GM12891 (cell line): Measurements from ENCODE around the gene RAI1.

ENCODE experiments used
- PAX5 ChIP-seq: IDR thresholded peaks from 2 replicates; pipeline ENCODE4 v1.6.1; 2011; ENCODE audit warnings: low read length, moderate library complexity, mild to moderate bottlenecking; ENCODE audit not compliant: insufficient read depth, severe bottlenecking
- POLR2A ChIP-seq: IDR thresholded peaks from 2 replicates; pipeline ENCODE4 v1.6.1; 2011; ENCODE audit warnings: low read depth, low read length, control low read depth
- SPI1 ChIP-seq: IDR thresholded peaks from 2 replicates; pipeline ENCODE4 v1.6.1; 2011; ENCODE audit warnings: low read depth, low read length, control low read depth
- TAF1 ChIP-seq: IDR thresholded peaks from 2 replicates; pipeline ENCODE4 v1.6.1; 2011; ENCODE audit warnings: low read depth, low read length, control low read depth

DNA sequence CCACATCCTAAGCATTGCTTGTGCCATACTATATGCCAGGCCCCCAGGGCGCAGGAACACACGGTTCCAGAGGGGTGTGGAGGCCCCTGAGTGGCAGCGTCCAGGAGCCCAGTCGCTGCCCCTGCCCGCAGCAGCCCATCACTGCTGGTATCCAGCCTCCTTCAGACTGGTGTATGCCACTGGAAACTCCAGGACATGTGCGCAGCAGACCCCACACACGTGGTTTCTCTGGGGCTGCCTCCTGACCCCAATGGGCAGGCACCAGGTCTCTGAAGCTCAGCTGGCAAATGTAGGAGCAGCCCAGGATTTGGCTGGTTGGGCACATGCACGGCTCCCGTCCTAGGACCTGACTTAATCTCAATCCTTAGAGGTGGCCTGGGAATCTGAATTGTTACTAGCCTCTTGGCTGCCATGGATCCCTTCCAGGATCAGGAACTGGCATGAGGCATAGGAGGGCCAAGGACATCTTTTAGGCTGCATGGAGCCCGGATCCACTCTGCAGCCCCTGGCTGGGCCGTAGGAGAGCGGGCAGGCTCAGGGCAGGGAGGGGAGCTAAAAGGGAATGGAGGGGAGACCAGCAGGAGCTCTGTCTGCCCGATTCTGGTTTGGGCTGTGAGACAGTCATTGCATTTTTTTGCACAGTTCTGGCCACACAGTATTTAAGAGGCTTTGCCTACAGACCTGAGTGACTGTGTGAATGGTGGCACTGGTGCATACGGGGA is 62.3 kb downstream of the RAI1 start:
- TF ChIP-seq TAF1 = no peak
- TF ChIP-seq POLR2A = no peak
- no peak for TF ChIP-seq PAX5
- no peak for TF ChIP-seq SPI1
